Measurements from ENCODE around the gene GABARAP.

DNA sequence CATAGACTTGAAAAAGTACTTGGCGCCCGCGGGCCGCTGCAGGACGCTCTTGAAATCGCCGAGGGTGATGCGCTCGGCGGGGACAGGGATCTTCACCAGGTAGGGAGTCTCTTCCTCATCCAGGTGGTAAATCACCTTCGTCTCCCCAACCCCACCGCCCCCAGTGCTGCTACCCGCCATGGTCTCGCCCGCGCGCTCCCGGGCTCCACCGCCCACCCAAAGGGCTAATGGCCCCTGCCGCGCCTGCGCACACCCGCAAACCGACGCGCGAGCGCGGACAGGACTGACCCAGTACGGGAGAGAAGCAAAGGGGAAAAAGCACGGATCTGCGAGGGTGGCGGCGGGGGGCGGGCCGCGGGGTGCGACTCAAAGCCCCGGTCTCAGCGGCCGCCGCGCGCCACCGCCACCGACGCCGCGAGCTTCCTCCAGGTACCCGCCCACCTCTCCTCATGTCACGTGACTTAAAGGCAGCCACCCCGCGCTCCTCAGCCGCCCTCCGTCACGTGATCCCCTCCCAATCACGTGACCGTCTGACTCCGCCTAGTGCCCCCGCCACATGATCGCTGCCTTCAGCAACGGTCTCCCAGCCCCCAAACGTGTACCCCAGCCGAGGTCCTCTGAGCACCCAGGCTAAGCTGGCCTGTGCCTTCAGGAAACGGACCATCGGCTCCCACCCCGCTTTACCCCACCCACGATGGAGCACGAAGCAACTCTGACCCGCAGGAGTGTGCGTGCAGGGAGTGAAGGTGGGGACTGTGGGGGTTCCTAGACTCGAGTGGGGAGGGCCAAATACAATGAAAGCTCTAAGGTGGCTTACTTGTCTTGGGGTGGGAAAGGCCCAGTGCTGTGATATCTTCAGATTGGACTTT, 7.9 kb downstream of the GABARAP start, which contains the start of gene DVL2:
- peak; percentile 92 for TF ChIP-seq POLR2A (IDR thresholded peaks at IDR 0.05; ENCODE audit: low read length)
- TF ChIP-seq GATA1 (IDR thresholded peaks at IDR 0.05; ENCODE audit: low read depth, low read length): no peak

All from erythroblast (primary cell).